ENCODE measurements around the gene QRFP.

DNA sequence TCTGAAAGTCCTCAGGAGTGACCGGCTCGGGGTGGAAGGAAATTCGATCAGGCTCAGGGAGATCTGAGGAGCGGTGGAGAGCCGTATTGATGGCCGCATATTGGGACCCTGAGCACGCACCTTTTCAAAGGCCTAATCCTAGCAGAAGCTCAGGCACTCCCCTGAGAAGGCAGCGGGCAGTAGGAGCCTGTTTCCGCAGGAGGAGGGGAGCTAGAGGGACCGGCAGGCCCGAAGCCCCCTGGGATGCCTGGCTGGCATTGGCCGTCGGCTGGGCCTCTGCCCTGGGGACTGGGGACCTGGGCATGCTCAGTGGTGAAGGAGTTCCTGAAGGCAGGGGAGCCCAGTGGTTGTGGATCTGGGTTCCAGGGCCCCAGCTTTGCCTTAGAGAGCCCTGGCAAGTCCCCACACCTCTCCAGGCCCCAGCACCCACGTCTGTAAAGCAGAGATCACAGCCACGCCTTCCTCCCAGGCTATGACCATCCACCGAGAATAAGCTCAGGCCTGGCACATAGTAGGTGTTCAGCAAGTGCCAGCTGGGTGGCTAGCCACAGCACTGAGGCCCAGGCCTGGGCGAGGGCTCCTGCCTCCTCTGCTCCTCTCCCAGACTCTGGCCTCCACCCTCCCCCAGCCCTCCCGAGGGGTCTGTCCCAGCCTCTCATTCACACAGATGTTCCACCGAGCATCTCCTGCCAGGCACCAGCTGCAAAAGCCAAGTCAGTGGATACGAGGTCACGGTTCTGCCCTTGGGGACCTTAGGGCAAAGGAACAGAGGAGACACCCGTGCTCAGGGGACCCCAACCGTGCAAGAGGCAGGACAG lies 17.2 kb upstream of the QRFP start:
- TF ChIP-seq, protein P1, sequence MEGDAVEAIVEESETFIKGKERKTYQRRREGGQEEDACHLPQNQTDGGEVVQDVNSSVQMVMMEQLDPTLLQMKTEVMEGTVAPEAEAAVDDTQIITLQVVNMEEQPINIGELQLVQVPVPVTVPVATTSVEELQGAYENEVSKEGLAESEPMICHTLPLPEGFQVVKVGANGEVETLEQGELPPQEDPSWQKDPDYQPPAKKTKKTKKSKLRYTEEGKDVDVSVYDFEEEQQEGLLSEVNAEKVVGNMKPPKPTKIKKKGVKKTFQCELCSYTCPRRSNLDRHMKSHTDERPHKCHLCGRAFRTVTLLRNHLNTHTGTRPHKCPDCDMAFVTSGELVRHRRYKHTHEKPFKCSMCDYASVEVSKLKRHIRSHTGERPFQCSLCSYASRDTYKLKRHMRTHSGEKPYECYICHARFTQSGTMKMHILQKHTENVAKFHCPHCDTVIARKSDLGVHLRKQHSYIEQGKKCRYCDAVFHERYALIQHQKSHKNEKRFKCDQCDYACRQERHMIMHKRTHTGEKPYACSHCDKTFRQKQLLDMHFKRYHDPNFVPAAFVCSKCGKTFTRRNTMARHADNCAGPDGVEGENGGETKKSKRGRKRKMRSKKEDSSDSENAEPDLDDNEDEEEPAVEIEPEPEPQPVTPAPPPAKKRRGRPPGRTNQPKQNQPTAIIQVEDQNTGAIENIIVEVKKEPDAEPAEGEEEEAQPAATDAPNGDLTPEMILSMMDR (IDR thresholded peaks at IDR 0.05) = no peak
- TF ChIP-seq POLR2A (IDR thresholded peaks at IDR 0.05; ENCODE audit: low read depth) (no peak), POLR2AphosphoS5 (IDR thresholded peaks at IDR 0.05) (no peak), EP300 (IDR thresholded peaks at IDR 0.05) (no peak)

All from esophagus muscularis mucosa (tissue), 4 donors.